Choroid plexus epithelial cell (primary cell): ENCODE measurements around the gene GRM8.
A peak's percentile ranks its signal among the peaks of the same experiment; 100 is the strongest.

ENCODE experiments used
- DNase-seq: peaks from one replicate; pipeline ENCODE4 v3.0.0-alpha.2; 2010; ENCODE audit warnings: low read depth
- H3K4me3 ChIP-seq: 2 replicates; pipeline ENCODE4 v1.5.1; 2011; ENCODE audit warnings: low read depth, mild to moderate bottlenecking, control low read depth, low read length, moderate library complexity
- CTCF ChIP-seq: conservative IDR thresholded peaks from 2 replicates; pipeline ENCODE4 v1.5.1; 2011; ENCODE audit warnings: low read depth, mild to moderate bottlenecking, control low read depth, inconsistent platforms, low read length, moderate library complexity

GRM8 gene

GRCh38 chr7:126783613-126784012 is 469.1 kb downstream of the GRM8 start:
- H3K4me3 ChIP-seq = no peak overlapping the region
- no peak for TF ChIP-seq CTCF
- no peak for DNase-seq

- no peak for DNase-seq
- TF ChIP-seq CTCF = no peak
- no peak overlapping the region for H3K4me3 ChIP-seq
These were observed 471.7 kb downstream of the GRM8 start for GRCh38 chr7:126780993-126781392.

GRCh38 chr7:126778101-126778500 is 474.6 kb downstream of the GRM8 start:
- H3K4me3 ChIP-seq = no peak overlapping the region
- no peak for TF ChIP-seq CTCF
- DNase-seq = no peak

GRCh38 chr7:126776498-126776897 is 476.2 kb downstream of the GRM8 start:
- no peak for DNase-seq
- TF ChIP-seq CTCF = no peak
- no peak overlapping the region for H3K4me3 ChIP-seq

GRCh38 chr7:126774077-126774476 is 478.7 kb downstream of the GRM8 start:
- no peak for DNase-seq
- no peak overlapping the region for H3K4me3 ChIP-seq
- TF ChIP-seq CTCF = no peak

GRCh38 chr7:126768836-126769235 is 483.9 kb downstream of the GRM8 start:
- peak; percentile 7 for DNase-seq
- TF ChIP-seq CTCF = no peak
- no peak overlapping the region for H3K4me3 ChIP-seq

- no peak overlapping the region for H3K4me3 ChIP-seq
- no peak for DNase-seq
- TF ChIP-seq CTCF = no peak
These were observed 491.7 kb downstream of the GRM8 start for GRCh38 chr7:126760914-126761577.
